Neuronal stem cell (in vitro differentiated cells): ENCODE data around the gene DDX39B.
"Not testable (repeated sequence)": the region's sequence is repeated elsewhere in the genome, so short reads cannot be mapped to it uniquely, and the experiment has no call there.

ENCODE experiments used
- DNase-seq: peaks from one replicate; pipeline ENCODE4 v3.0.0-alpha.2; 2013; ENCODE audit warnings: low spot score
- H2AFZ ChIP-seq: one replicate; pipeline ENCODE4 v1.6.1; 2013; ENCODE audit warnings: mild to moderate bottlenecking, low read length, inconsistent platforms
- H2AK5ac ChIP-seq: 2 replicates; pipeline ENCODE4 v1.6.1; 2013; ENCODE audit warnings: low read depth, mild to moderate bottlenecking, inconsistent platforms, low read length, moderate library complexity, mixed read lengths
- H2BK120ac ChIP-seq: 2 replicates; pipeline ENCODE4 v1.6.1; 2013; ENCODE audit warnings: low read depth, mild to moderate bottlenecking, inconsistent platforms, low read length, moderate library complexity, mixed read lengths
- H2BK12ac ChIP-seq: one replicate; pipeline ENCODE4 v1.6.1; 2013; ENCODE audit warnings: low read length, inconsistent platforms
- H2BK15ac ChIP-seq: 2 replicates; pipeline ENCODE4 v1.6.1; 2013; ENCODE audit warnings: mild to moderate bottlenecking, low read length, inconsistent platforms, mixed read lengths
- H2BK5ac ChIP-seq: one replicate; pipeline ENCODE4 v1.6.1; 2013; ENCODE audit warnings: inconsistent platforms, mild to moderate bottlenecking, low read length, moderate library complexity
- H3K14ac ChIP-seq: one replicate; pipeline ENCODE4 v1.6.1; 2013; ENCODE audit warnings: low read length, inconsistent platforms
- H3K18ac ChIP-seq: 2 replicates; pipeline ENCODE4 v1.6.1; 2013; ENCODE audit warnings: low read length, inconsistent platforms
- H3K23ac ChIP-seq: 2 replicates; pipeline ENCODE4 v1.6.1; 2013; ENCODE audit warnings: low read depth, mild to moderate bottlenecking, mixed read lengths, low read length, inconsistent platforms; ENCODE audit not compliant: poor library complexity
- H3K27ac ChIP-seq: replicated peaks from 3 replicates; pipeline ENCODE4 v1.5.1; 2013; ENCODE audit warnings: low read length, inconsistent platforms
- H3K27me3 ChIP-seq, 3 experiments: 2 replicates each; pipeline ENCODE4 v1.6.1; 2013; ENCODE audit warnings: low read length in 3 of 3, mild to moderate bottlenecking in 2 of 3, inconsistent platforms in 1 of 3, low read depth in 1 of 3, mixed read lengths in 1 of 3, moderate library complexity in 1 of 3; ENCODE audit not compliant: control insufficient read depth in 3 of 3, insufficient read depth in 3 of 3
- H3K36me3 ChIP-seq, 2 donors: replicated peaks in 1 of 2; 2 replicates each; pipeline ENCODE4 v1.6.1; 2013; ENCODE audit warnings: low read length in 2 of 2; ENCODE audit not compliant: control insufficient read depth in 2 of 2, insufficient read depth in 2 of 2
- H3K4ac ChIP-seq: 2 replicates; pipeline ENCODE4 v1.6.1; 2013; ENCODE audit warnings: inconsistent platforms, mild to moderate bottlenecking, low read length, moderate library complexity
- H3K4me1 ChIP-seq, 2 donors: 1 replicate in 1 of 2; 2 replicates in 1 of 2; pipeline ENCODE4 v1.6.1; 2013; ENCODE audit warnings: low read length in 2 of 2, low read depth in 1 of 2; ENCODE audit not compliant: control insufficient read depth in 2 of 2, insufficient read depth in 1 of 2
- H3K4me2 ChIP-seq: one replicate; pipeline ENCODE4 v1.6.1; 2013; ENCODE audit warnings: mild to moderate bottlenecking, low read length, inconsistent platforms; ENCODE audit not compliant: insufficient read depth, poor library complexity, severe bottlenecking
- H3K4me3 ChIP-seq, 2 donors: 2 replicates each; pipeline ENCODE4 v1.5.1; 2013; ENCODE audit warnings: low read length in 2 of 2, mild to moderate bottlenecking in 2 of 2, inconsistent platforms in 1 of 2, moderate library complexity in 1 of 2
- H3K79me1 ChIP-seq: one replicate; pipeline ENCODE4 v1.6.1; 2013; ENCODE audit warnings: low read depth, mild to moderate bottlenecking, inconsistent platforms, low read length, moderate library complexity
- H3K9ac ChIP-seq: one replicate; pipeline ENCODE4 v1.6.1; 2013; ENCODE audit warnings: mild to moderate bottlenecking, low read depth, low read length, inconsistent platforms; ENCODE audit not compliant: poor library complexity
- H3K9me3 ChIP-seq, 2 donors: replicated peaks in 1 of 2; 2 replicates each; pipeline versions ENCODE3 to v1.6.1; 2013; ENCODE audit warnings: low read length in 2 of 2, mild to moderate bottlenecking in 2 of 2, inconsistent platforms in 1 of 2, low read depth in 1 of 2, mixed read lengths in 1 of 2, moderate library complexity in 1 of 2; ENCODE audit not compliant: control insufficient read depth in 2 of 2, insufficient read depth in 1 of 2
- H4K8ac ChIP-seq: one replicate; pipeline ENCODE4 v1.6.1; 2013; ENCODE audit warnings: low read depth, mild to moderate bottlenecking, inconsistent platforms, low read length, moderate library complexity
- H4K91ac ChIP-seq: one replicate; pipeline ENCODE4 v1.6.1; 2013; ENCODE audit warnings: low read length, low read depth, mild to moderate bottlenecking, inconsistent platforms; ENCODE audit not compliant: poor library complexity
- WGBS, 2 donors: extraction: QIAGEN DNeasy Blood & Tissue Kit; methylation state at CpG; one replicate each; pipeline ENCODE4 v1.1.7; 2013; ENCODE audit warnings: missing lambda C conversion rate in 2 of 2, mixed read lengths in 1 of 2; ENCODE audit not compliant: insufficient read length in 2 of 2, insufficient replicate concordance in 1 of 2; ENCODE audit errors: extremely low coverage in 2 of 2; 5-methylcytosine and 5-hydroxymethylcytosine counted together

Gene DDX39B

GRCh38 chr6:31489086-31489485, 52.7 kb downstream of the DDX39B start:
- no peaks in the 10 kb centered on the region for H3K36me3 ChIP-seq
- no CpG with 5 or more reads among the region's 4 CpGs for WGBS, 2 donors
- no peak overlapping the region for H3K23ac ChIP-seq
- no peak overlapping the region for H3K18ac ChIP-seq
- no peak overlapping the region for H2BK5ac ChIP-seq
- DNase-seq, result no peak
- H3K14ac ChIP-seq, result no peak overlapping the region
- H3K79me1 ChIP-seq, result no peaks in the 10 kb centered on the region
- no peak overlapping the region for H2BK120ac ChIP-seq
- H3K27ac ChIP-seq, result no peak overlapping the region
- H2BK12ac ChIP-seq, result no peak overlapping the region
- peaks cover 0 to 20% (median under 1%) of the 10 kb centered on the region in 3 experiments for H3K27me3 ChIP-seq
- no peaks in the 10 kb centered on the region for H3K9me3 ChIP-seq
- no peak overlapping the region for H3K4ac ChIP-seq
- no peak overlapping the region for H2BK15ac ChIP-seq
- peaks cover 0 to 2% of the 10 kb centered on the region in 2 donors for H3K4me1 ChIP-seq
- H4K8ac ChIP-seq, result no peak overlapping the region
- H3K9ac ChIP-seq, result no peak overlapping the region
- H2AFZ ChIP-seq, result no peak overlapping the region
- no peak overlapping the region for H2AK5ac ChIP-seq
- H3K4me2 ChIP-seq, result no peak overlapping the region
- H4K91ac ChIP-seq, result no peak overlapping the region
- H3K4me3 ChIP-seq, result no peak overlapping the region

GRCh38 chr6:31487674-31488073, 54.1 kb downstream of the DDX39B start:
- H2BK120ac ChIP-seq, H3K18ac ChIP-seq, H4K8ac ChIP-seq, H3K4ac ChIP-seq, DNase-seq, H3K14ac ChIP-seq, H3K9ac ChIP-seq, H3K27ac ChIP-seq, H3K36me3 ChIP-seq, H2BK12ac ChIP-seq, H3K23ac ChIP-seq, H3K79me1 ChIP-seq, H3K27me3 ChIP-seq, H3K4me1 ChIP-seq, H4K91ac ChIP-seq, H2BK5ac ChIP-seq, H3K4me3 ChIP-seq, H2AFZ ChIP-seq, H2BK15ac ChIP-seq, H3K9me3 ChIP-seq, H2AK5ac ChIP-seq, H3K4me2 ChIP-seq: not testable (repeated sequence)
- WGBS, 2 donors, result no CpG with 5 or more reads among the region's 6 CpGs

- no CpG with 5 or more reads among the region's 9 CpGs for WGBS, 2 donors
- not testable (repeated sequence) for H3K18ac ChIP-seq, H3K9ac ChIP-seq, H3K14ac ChIP-seq, H2BK5ac ChIP-seq, H2BK120ac ChIP-seq, H3K9me3 ChIP-seq, H3K4ac ChIP-seq, H3K27ac ChIP-seq, H3K79me1 ChIP-seq, H3K27me3 ChIP-seq, H2AFZ ChIP-seq, H2AK5ac ChIP-seq, H3K4me3 ChIP-seq, H4K8ac ChIP-seq, H4K91ac ChIP-seq, DNase-seq, H3K36me3 ChIP-seq, H3K23ac ChIP-seq, H3K4me1 ChIP-seq, H2BK12ac ChIP-seq, H2BK15ac ChIP-seq, H3K4me2 ChIP-seq
These were observed 55.6 kb downstream of the DDX39B start for GRCh38 chr6:31486065-31486837.

- Histone ChIP-seq H4K91ac (no peak overlapping the region), H2AK5ac (no peak overlapping the region), H3K79me1 (no peaks in the 10 kb centered on the region), H3K4me3 (no peak overlapping the region), H3K27ac (no peak overlapping the region), H3K14ac (no peak overlapping the region), H2AFZ (no peak overlapping the region), H3K23ac (no peak overlapping the region), H2BK15ac (no peak overlapping the region), H2BK12ac (no peak overlapping the region), H3K4me2 (no peak overlapping the region), H3K4ac (no peak overlapping the region), H2BK120ac (no peak overlapping the region), H3K18ac (no peak overlapping the region), H3K9ac (no peak overlapping the region), H2BK5ac (no peak overlapping the region), H3K9me3 (no peaks in the 10 kb centered on the region), H4K8ac (no peak overlapping the region), H3K4me1 (no peaks in the 10 kb centered on the region), H3K36me3 (no peaks in the 10 kb centered on the region), H3K27me3 (peaks cover 0 to 10% (median 0%) of the 10 kb centered on the region in 3 experiments)
- no CpG with 5 or more reads among the region's 1 CpG for WGBS, 2 donors
- no peak for DNase-seq
These were observed 56.7 kb downstream of the DDX39B start for GRCh38 chr6:31485055-31485454.
